ENCODE results near the gene GARIN1A.
A peak's percentile ranks its signal among the peaks of the same experiment; 100 is the strongest.
"Not testable (repeated sequence)": the region's sequence is repeated elsewhere in the genome, so short reads cannot be mapped to it uniquely, and the experiment has no call there.

Gene GARIN1A

DNA sequence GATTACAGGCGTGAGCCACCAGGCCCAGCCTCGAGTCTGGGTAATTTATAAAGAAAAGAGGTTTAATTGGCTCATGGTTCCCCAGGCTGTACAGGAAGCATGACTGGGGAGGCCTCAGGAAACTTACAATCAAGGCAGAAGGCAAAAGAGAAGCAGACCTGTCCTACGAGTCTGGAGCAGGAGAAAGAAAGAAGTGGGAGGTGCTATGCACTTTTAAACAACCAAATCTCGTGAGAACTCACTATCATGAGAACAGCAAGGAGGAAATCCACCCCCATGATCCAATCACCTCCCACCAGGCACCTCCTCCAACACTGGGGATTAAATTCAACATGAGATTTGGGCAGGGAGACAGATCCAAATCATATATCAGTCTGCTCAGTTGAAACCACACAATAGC is 11.6 kb downstream of the GARIN1A start:
- not testable (repeated sequence) for DNase-seq

DNA sequence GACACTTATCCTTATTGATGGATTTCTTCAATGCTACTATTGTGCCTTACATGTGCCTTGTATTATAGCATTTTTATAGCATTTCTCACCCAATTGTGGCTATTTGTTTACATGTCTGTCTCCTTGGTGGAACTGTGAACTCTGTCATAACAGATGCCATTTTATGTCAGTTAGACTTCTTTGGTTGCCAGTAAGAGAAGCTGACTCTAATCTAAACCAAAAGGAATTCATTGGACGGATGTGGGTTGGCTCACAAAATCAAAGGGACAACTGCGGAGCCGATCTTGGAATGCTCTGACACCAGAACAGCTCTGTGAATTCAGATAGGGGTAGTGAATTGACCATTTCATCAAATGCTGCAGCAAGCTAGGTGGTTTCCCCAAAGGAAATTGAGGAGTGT is 15.0 kb downstream of the GARIN1A start:
- no peak for DNase-seq

GRCh38 chr7:128688492-128688891 is 16.4 kb downstream of the GARIN1A start:
- no peak for DNase-seq

DNA sequence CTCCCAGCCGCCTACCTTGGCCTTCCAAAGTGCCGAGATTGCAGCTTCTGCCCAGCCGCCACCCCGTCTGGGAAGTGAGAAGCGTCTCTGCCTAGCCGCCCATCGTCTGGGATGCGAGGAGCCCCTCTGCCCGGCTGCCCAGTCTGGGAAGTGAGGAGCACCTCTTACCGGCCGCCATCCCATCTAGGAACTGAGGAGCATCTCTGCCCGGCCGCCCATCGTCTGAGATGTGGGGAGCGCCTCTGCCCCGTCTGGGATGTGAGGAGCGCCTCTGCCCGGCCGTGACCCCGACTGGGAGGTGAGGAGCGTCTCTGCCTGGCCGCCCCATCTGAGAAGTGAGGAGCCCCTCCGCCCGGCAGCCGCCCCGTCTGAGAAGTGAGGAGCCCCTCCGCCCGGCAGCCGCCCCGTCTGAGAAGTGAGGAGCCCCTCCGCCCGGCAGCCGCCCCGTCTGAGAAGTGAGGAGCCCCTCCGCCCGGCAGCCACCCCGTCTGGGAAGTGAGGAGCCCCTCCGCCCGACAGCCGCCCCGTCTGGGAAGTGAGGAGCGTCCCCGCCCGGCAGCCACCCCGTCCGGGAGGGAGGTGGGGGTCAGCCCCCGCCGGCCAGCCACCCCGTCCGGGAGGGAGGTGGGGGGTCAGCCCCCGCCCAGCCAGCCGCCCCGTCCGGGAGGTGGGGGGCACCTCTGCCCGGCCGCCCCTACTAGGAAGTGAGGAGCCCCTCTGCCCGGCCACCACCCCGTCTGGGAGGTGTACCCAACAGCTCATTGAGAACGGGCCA is 17.3 kb downstream of the GARIN1A start:
- DNase-seq = not testable (repeated sequence)

- no peak for DNase-seq
Observed at GRCh38 chr7:128691227-128691626, 19.1 kb downstream of the GARIN1A start.

DNA sequence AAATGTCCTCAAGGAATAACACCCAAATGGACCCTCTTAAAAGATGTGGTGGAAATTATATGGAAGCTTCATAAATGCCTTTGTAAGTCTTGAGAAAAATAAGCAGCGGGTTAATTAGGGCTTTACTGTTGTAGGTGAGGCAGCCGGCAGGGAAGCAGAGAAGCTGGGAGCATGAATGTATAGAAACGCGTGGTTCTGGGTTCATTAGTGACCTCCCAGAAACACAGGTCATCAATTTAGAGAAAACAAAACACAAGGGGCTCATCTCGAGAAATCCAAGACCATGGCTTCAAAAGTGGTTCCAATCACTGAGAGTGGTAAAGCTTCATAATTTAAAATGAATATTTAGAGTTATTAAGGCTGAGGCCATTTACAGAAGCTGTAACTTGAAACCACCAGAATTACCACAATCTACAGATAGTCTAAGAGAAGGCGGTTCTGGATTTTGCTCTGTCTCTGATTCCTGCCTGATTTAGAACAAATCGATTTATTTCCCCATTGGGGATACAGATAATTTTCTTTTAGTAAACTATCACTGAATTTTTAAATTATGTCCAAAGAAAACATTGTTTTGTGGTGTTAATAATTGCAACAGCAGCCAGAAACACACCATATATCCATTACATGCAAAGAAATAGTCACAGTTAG is 20.7 kb downstream of the GARIN1A start:
- no peak for DNase-seq

DNA sequence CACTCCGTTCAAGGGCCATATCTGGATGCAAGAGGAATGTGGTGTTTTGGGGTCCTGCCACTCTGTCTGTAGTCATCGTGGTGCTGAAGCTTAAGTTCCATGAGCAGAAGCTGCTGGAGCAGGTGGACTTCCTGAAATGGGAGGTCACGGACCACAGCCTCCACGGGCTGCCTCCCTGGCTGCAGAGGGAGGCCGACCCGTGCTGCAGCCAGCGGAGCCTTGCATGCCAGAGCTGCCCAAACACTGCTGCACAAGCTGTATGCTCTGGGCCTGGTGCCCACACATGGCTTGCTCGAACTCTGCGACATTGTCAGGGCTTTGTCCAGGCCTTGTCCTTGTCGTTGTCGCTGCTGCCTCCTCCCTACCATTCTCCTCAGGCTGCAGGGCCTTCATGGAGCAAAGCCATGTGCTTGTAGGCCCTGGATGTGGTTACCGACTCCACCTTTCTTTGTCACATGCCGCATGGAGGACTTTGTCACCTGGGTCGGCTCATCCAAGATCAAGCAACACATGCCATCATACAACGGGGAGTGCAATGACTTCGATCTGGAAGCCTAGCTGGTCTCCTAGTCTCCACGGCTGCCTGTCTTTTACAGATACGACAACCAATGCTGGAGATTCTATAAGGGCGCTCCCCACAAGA is 21.4 kb downstream of the GARIN1A start:
- no peak for DNase-seq

- no peak for DNase-seq
Observed at GRCh38 chr7:128694738-128695137, 22.6 kb downstream of the GARIN1A start.

- DNase-seq = peak; percentile 67
Observed at GRCh38 chr7:128697302-128697905, 25.3 kb downstream of the GARIN1A start.

GRCh38 chr7:128699196-128699712 is 27.2 kb downstream of the GARIN1A start:
- no peak for DNase-seq

DNA sequence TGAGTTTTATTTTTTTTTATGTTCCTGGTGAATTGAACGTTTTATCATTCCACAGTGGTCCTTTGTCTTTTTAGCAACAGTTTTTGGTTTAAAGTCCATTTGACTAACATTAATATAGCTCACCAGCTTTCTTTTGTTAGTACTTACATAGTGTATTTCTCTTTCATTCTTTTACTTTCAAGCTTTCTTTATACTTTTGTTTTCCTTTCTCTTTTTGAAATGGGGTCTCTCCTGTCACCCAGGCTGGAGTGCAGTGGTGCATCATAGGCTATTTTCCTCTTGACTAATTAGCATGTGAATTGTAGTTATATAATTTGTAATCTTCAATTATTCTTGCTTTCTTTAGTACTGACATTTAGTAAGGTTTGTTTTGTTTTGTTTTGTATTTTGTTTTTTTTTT is 27.8 kb downstream of the GARIN1A start:
- DNase-seq = no peak

GRCh38 chr7:128701062-128701785 is 29.1 kb downstream of the GARIN1A start:
- DNase-seq = no peak

DNA sequence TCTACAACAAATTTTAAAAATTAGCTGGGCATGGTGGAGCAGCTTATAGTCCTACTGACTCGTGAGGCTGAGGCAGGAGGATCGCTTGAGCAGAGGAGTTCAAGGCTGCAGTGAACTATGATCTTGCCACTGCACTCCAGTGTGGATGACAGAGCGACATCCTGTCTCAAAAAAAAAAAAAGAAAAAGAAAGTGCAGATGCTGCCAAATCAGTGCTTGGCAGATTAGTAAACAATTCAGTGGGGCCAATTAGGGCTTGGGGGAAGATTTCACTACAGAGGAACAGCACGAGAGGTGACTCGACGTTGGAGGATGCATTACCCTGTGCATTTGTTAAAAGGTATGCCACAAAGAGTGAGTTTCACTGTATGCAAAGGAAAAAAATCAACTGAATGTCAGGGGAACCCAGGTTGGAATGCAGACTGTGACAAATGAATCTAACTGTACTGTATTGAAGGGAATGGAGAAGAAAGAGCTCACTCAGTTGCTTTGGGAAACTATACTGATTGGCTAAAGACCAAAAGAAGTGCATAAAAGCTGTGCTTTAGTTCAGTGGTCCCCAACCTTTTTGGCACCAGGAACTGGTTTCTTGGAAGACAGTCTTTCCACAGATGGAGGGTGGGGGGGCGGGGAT is 31.6 kb downstream of the GARIN1A start:
- DNase-seq = peak; percentile 70

GRCh38 chr7:128705891-128706333 is 33.8 kb downstream of the GARIN1A start:
- peak; percentile 51 for DNase-seq

DNA sequence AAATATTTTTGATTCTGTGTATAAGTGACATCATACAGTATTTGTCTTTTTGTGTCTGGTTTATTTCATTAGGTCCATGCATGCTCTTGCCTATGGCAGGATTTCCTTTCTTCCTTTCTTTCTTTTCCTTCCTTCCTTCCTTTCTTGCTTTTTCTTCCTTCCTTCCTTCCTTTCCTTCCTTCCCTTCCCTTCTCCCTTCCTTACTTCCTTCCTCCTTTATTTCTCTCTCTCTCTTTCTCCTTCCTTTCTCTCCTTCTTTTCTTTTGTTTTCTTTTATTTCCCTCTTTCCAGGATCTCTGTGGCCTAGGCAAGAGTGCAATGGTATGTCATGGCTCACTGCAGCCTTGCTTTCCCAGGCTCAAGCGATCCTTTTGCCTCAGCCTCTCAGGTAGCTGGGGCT is 35.7 kb downstream of the GARIN1A start:
- DNase-seq = no peak

DNA sequence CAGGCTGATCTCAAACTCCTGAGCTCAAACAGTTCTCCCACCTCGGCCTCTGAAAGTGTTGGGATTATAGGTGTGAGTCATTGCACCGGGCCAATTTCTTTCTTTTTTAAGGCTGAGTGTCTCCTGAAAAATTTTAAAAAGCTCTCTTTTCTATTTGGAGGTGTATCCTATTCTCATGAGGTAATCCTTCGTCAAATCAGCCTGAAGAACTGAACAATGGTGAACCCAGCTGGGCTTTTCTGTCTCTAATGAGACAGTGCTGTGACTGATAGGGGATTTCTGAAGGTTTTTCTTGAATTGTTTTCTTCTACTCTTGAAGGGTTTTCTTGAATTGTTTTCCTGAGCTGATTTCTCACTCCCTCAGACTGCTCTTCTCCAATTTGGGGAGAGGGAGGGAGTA is 36.1 kb downstream of the GARIN1A start:
- no peak for DNase-seq

GRCh38 chr7:128708824-128709223 is 36.7 kb downstream of the GARIN1A start:
- DNase-seq = no peak

- no peak for DNase-seq
Observed at GRCh38 chr7:128710481-128710880, 38.4 kb downstream of the GARIN1A start.

DNA sequence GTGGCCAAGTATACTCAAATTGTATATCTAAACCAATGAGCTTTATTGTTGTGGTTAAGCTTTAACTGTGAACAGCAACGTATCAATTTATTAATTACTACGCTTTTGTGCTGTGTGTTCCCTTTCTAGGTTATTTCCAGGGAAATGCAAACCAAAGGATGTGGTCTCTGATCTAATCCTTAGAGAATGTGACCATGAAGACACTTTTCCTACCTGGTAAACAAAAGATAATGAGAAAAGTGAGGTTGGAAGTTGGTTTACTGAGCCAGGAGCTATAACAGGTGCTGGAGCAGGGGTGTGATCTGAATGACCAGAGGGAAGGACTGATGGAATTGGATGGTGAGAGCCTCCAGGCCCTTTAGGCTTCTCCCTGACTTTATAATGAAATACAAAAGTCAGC is 41.7 kb downstream of the GARIN1A start:
- DNase-seq = no peak

GRCh38 chr7:128714701-128715495 is 42.8 kb downstream of the GARIN1A start:
- DNase-seq = no peak
